GM12878 (cell line): ENCODE results near the gene NDUFS6. TPM values are rescaled to one million over a fixed set of nuclear protein-coding genes. Genes with fewer than 3 reads are reported as not detected.

Experiments
- ATAC-seq: fragments of 200-7000 bp; cut with Tn5 transposase; 3 replicates; pipeline ENCODE4 v1.9.1; 2020; ENCODE audit warnings: mild to moderate bottlenecking, moderate library complexity
- BruUV-seq: library from RNA; stranded (reverse); fragments of 400-500 nt; replicated peaks from 2 replicates; lab custom pipeline; 2021; lab: Mats Ljungman, UMichigan
- CTCF ChIA-PET: fragments of 300-600 bp; sonication (Branson Sonifier 250); formaldehyde crosslinking; extraction: SDS; loops from one replicate; lab custom pipeline; 2021; ENCODE audit warnings: inconsistent platforms; lab: Yijun Ruan, JAX
- POLR2A ChIA-PET: fragments of 350-600 bp; formaldehyde crosslinking; extraction: SDS; loops from one replicate; lab custom pipeline; 2021; ENCODE audit warnings: inconsistent platforms; lab: Charles Lee
- RAD21 ChIA-PET: fragments of 300-600 bp; sonication (Branson Sonifier 250); formaldehyde crosslinking; loops from one replicate; lab custom pipeline; 2023; ENCODE audit warnings: antibody characterized with exemption; ENCODE audit not compliant: unreplicated experiment; lab: Charles Lee
- SMC1A ChIA-PET: fragments of 300-600 bp; sonication (Branson Sonifier 250); formaldehyde crosslinking; loops from one replicate; lab custom pipeline; 2023; ENCODE audit not compliant: unreplicated experiment, uncharacterized antibody; lab: Charles Lee
- DNase-seq: peaks from one replicate; pipeline ENCODE4 v3.0.0-alpha.2; 2011; ENCODE audit warnings: low read depth, low spot score
- FAIRE-seq: peaks from 3 replicates; lab custom pipeline; 2011; peaks lifted over from hg19 to GRCh38; lab: Jason Lieb, UNC
- H2AFZ ChIP-seq: 2 replicates; pipeline ENCODE4 v1.6.0; 2011; ENCODE audit warnings: low read depth, low read length, control low read depth; ENCODE audit not compliant: control insufficient read depth
- H3K27ac ChIP-seq: 2 replicates; pipeline ENCODE4 v1.5.1; 2011; ENCODE audit warnings: control low read depth; ENCODE audit not compliant: control insufficient read depth, insufficient read depth
- H3K27me3 ChIP-seq, 2 experiments: replicated peaks in 1 of 2; 2 replicates each; pipeline versions ENCODE4 v1.6.0 to v1.6.1; 2011; ENCODE audit warnings: low read length in 1 of 2; ENCODE audit not compliant: control insufficient read depth in 2 of 2, insufficient read depth in 2 of 2
- H3K36me3 ChIP-seq, 2 experiments: 2 replicates each; pipeline ENCODE4 v1.5.1; 2011; ENCODE audit warnings: low read length in 1 of 2; ENCODE audit not compliant: control insufficient read depth in 2 of 2, insufficient read depth in 2 of 2
- H3K4me1 ChIP-seq: 2 replicates; pipeline ENCODE4 v1.6.1; 2011; ENCODE audit warnings: mild to moderate bottlenecking, low read length, moderate library complexity, mixed read lengths; ENCODE audit not compliant: control insufficient read depth, insufficient read depth
- H3K4me2 ChIP-seq: 2 replicates; pipeline ENCODE4 v1.6.0; 2011; ENCODE audit warnings: control low read depth; ENCODE audit not compliant: control insufficient read depth, insufficient read depth
- H3K4me3 ChIP-seq: fragments of 200-600 bp; sonication (generic); 2 replicates; pipeline ENCODE4 v1.5.1; 2016
- H3K79me2 ChIP-seq: 2 replicates; pipeline ENCODE4 v1.6.0; 2011; ENCODE audit warnings: low read length; ENCODE audit not compliant: control insufficient read depth, insufficient read depth
- H3K9ac ChIP-seq: 2 replicates; pipeline ENCODE4 v1.8.0; 2011; ENCODE audit warnings: low read length, control low read depth, mixed read lengths; ENCODE audit not compliant: control insufficient read depth, insufficient read depth
- H3K9me3 ChIP-seq: replicated peaks from 3 replicates; pipeline ENCODE4 v1.5.1; 2011; ENCODE audit warnings: mild to moderate bottlenecking, low read length; ENCODE audit not compliant: control insufficient read depth, insufficient read depth
- H4K20me1 ChIP-seq: 2 replicates; pipeline ENCODE4 v1.6.0; 2011; ENCODE audit not compliant: control insufficient read depth, insufficient read depth
- BCL3 ChIP-seq: IDR thresholded peaks from 2 replicates; pipeline ENCODE4 v1.6.1; 2011; ENCODE audit warnings: borderline replicate concordance, low read depth, mild to moderate bottlenecking, moderate library complexity, low read length; ENCODE audit not compliant: insufficient read depth, poor library complexity, severe bottlenecking
- BRCA1 ChIP-seq: IDR thresholded peaks from 2 replicates; pipeline ENCODE4 v1.6.1; 2011; ENCODE audit warnings: low read depth, low read length, improper control_type of control experiment
- CBX5 ChIP-seq: sonication (generic); IDR thresholded peaks from 2 replicates; pipeline ENCODE4 v1.6.1; 2016; ENCODE audit warnings: low read depth, moderate library complexity, mild to moderate bottlenecking, inconsistent platforms
- CTCF ChIP-seq, 3 experiments: IDR thresholded peaks in 2 of 3; conservative IDR thresholded peaks in 1 of 3; 2 replicates each; pipeline ENCODE4 v1.5.1; 2011; ENCODE audit warnings: low read depth in 3 of 3, low read length in 3 of 3, mild to moderate bottlenecking in 3 of 3, control low read depth in 2 of 3, moderate library complexity in 2 of 3, inconsistent platforms in 1 of 3, mixed read lengths in 1 of 3; ENCODE audit not compliant: control insufficient read depth in 2 of 3, insufficient read depth in 1 of 3; ENCODE audit errors: extremely low read depth in 1 of 3
- HCFC1 ChIP-seq: fragments of 150-350 bp; IDR thresholded peaks from 2 replicates; pipeline ENCODE4 v1.6.1; 2014; ENCODE audit warnings: low read length
- IKZF2 ChIP-seq, 2 experiments: fragments of 450-650 bp; IDR thresholded peaks; 2 replicates each; pipeline ENCODE4 v1.6.1; 2017; ENCODE audit warnings: mild to moderate bottlenecking in 2 of 2, moderate library complexity in 2 of 2
- JUNB ChIP-seq: IDR thresholded peaks from 2 replicates; pipeline ENCODE4 v1.6.1; 2016; ENCODE audit warnings: antibody characterized with exemption, mild to moderate bottlenecking
- KLF5 ChIP-seq: fragments of 450-650 bp; IDR thresholded peaks from 2 replicates; pipeline ENCODE4 v1.6.1; 2014; ENCODE audit warnings: mild to moderate bottlenecking; ENCODE audit not compliant: partially characterized antibody
- LARP7 ChIP-seq: fragments of 450-650 bp; IDR thresholded peaks from 2 replicates; pipeline ENCODE4 v1.6.1; 2017; ENCODE audit warnings: mild to moderate bottlenecking
- NFXL1 ChIP-seq: fragments of 450-650 bp; IDR thresholded peaks from 2 replicates; pipeline ENCODE4 v1.6.1; 2017; ENCODE audit warnings: antibody characterized with exemption, mild to moderate bottlenecking, borderline replicate concordance
- STAT3 ChIP-seq: IDR thresholded peaks from 2 replicates; pipeline ENCODE4 v1.6.1; 2011; ENCODE audit warnings: low read depth, low read length, improper control_type of control experiment
- WGBS: methylation state at CpG from one replicate; pipeline ENCODE4 v1.1.6; 2016; ENCODE audit warnings: low lambda C conversion rate; ENCODE audit not compliant: insufficient replicate concordance, insufficient coverage; ENCODE audit errors: missing lambda C conversion rate; 5-methylcytosine and 5-hydroxymethylcytosine counted together
- in situ Hi-C: fragments of 300-500 bp; cut with MboI; formaldehyde crosslinking; loops from 9 replicates; pipeline ENCODE4 v1.14.3; 2018; ENCODE audit warnings: mixed read lengths
- intact Hi-C: fragments of 100-400 bp; cut with micrococcal nuclease; formaldehyde crosslinking; loops from one replicate; pipeline ENCODE4 v1.14.2; 2022; ENCODE audit not compliant: unreplicated experiment
- polyA plus RNA-seq, 11 experiments: library from polyadenylated mRNA; depleted of rRNA in 4 of 11; unstranded in 6 of 11; stranded (reverse) in 5 of 11; fragments of >200 nt; fragmentation: Nextera tagmentation in 4 of 11; fragmentation: Illumina TruSeq in 1 of 11; extraction: Ambion mirVana in 4 of 11; extraction: Trizol in 1 of 11; gene quantifications; 1 replicate in 1 of 11; 2 replicates in 10 of 11; pipeline versions ENCODE4 v1.2.1 to v1.2.3, GENCODE V29; 2011 to 2016; ENCODE audit warnings: inconsistent platforms in 2 of 11, missing spikeins in 2 of 11, low read depth in 1 of 11
- total RNA-seq, 4 experiments: library from RNA; depleted of rRNA in 3 of 4; stranded (reverse); fragments of >200 nt in 3 of 4; fragmentation: Illumina TruSeq in 1 of 4; extraction: Trizol in 1 of 4; gene quantifications; 2 replicates each; pipeline versions ENCODE4 v1.2.1 to v1.2.3, GENCODE V29; 2013 to 2021

NDUFS6 gene
- total and polyA plus RNA-seq, 10 of the 15 experiments (the other 5 are each of a cell fraction or from before 2014, with no cell fraction given): 20.7 to 213 (median 58.3) TPM

GRCh38 chr5:1779021-1779680 is 22.1 kb upstream of the NDUFS6 start:
- Histone ChIP-seq H3K4me3 (no peak overlapping the region), H3K27me3 (no peaks in the 10 kb centered on the region), H3K27ac (no peak overlapping the region), H3K4me1 (peaks cover 25% of the 10 kb centered on the region), H2AFZ (no peak overlapping the region), H4K20me1 (no peaks in the 10 kb centered on the region), H3K9me3 (no peaks in the 10 kb centered on the region), H3K36me3 (no peaks in the 10 kb centered on the region), H3K79me2 (no peaks in the 10 kb centered on the region), H3K9ac (no peak overlapping the region), H3K4me2 (no peak overlapping the region)
- no peak for DNase-seq
- no peak for ATAC-seq
- TF ChIP-seq LARP7: no peak
- TF ChIP-seq CBX5: no peak
- no peak for TF ChIP-seq BRCA1
- TF ChIP-seq NFXL1: no peak
- TF ChIP-seq KLF5: no peak
- no peak for TF ChIP-seq IKZF2 (IDR thresholded peaks at IDR 0.05)
- TF ChIP-seq CTCF (IDR thresholded peaks at IDR 0.05 in 2 of 3, conservative IDR thresholded peaks at IDR 0.05 in 1 of 3; ENCODE audit: control insufficient read depth in 2 of 3, extremely low read depth in 1 of 3, insufficient read depth in 1 of 3, low read depth in 3 of 3, low read length in 3 of 3): no peak
- no peak for TF ChIP-seq JUNB
- no peak for TF ChIP-seq HCFC1
- no peak for TF ChIP-seq STAT3
- TF ChIP-seq BCL3: no peak
- ChIA-PET RAD21 (no interaction called here), POLR2A (interaction anchor here (1.6 kb wide), 1 partner anchor 11 kb away, joined by 3 read pairs; no protein-coding TSS in a partner anchor), SMC1A (no interaction called here), CTCF (interaction anchor here (1.2 kb wide), 1 partner anchor 20 kb away, joined by 3 read pairs; the partner anchor contains the start of gene MRPL36)
- 88% methylated on average over 32 of the region's 32 CpGs for WGBS
- BruUV-seq: no TSS peak
- in situ Hi-C loops (no loop called here), intact Hi-C loops (no loop called here)
- no peak for FAIRE-seq
